GM21447 (cell line): Measurements from ENCODE around the gene PHF5A.

Experiments used
- ATAC-seq: cut with Tn5 transposase; IDR thresholded peaks from one replicate; pipeline ENCODE4 v1.9.1; 2021; ENCODE audit not compliant: unreplicated experiment

PHF5A gene, protein sequence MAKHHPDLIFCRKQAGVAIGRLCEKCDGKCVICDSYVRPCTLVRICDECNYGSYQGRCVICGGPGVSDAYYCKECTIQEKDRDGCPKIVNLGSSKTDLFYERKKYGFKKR

DNA sequence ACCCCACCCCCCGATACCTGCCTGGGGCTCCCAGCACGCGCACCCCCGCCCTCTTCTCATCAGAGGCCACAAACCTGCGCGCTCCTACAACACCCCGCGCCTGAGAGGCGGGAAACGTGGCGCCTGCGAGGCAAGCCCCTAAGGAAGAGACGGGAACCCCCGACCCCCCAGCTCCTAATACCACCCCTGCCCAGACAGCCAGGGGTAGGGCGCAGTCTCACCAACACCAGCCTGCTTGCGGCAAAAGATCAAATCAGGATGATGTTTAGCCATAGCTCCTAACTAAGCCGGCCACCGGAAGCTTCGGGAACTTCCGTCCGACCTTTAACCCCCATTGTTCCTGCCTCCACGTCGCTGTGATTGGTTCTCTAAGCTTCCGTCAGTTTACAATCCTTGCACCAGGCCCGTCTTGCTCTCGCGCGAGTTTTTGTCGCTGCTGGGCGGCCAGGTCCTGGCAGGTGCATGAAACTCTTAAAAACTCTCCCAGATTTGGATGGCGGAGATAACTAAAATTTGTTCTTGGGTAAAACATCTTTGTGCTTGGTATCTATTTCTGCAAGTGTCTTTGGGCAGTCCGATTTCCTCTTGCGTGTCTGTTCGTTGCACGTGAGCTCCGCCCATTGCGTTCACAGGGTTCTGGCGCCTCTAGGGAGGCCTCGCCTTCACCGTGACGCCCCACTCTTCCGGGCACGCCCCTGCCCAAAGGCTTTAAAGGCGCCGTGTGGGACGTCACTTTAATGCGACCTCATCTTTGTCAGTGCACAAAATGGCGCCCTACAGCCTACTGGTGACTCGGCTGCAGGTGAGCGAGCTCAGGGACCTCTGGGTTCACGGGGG lies at the start of gene PHF5A, which contains the start of gene ACO2:
Gene PHF5A (minus strand): TSS at position 312 of the 837 bp plus-strand sequence. CDS start 39 bp downstream, at position 273.
Gene ACO2 (plus strand): TSS at position 737 of the 837 bp plus-strand sequence. CDS start 30 bp downstream, at position 767.
- ATAC-seq = peak; percentile 87

DNA sequence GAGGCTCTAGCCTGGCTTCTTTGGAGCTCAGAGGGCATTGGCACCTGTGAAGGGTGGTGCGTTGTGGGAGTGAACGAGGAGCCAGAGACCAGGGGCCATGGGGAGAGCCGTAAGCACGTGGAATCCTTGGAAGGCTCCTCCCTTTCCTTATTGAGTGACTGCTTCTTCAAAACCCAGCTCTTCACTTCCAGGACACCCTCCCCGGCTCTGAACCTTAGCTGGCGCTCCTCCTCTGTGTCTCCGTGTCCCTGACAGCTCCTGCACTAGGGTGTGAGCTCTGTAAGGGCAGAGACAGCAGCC lies 49.5 kb upstream of the PHF5A start:
- ATAC-seq = no peak

DNA sequence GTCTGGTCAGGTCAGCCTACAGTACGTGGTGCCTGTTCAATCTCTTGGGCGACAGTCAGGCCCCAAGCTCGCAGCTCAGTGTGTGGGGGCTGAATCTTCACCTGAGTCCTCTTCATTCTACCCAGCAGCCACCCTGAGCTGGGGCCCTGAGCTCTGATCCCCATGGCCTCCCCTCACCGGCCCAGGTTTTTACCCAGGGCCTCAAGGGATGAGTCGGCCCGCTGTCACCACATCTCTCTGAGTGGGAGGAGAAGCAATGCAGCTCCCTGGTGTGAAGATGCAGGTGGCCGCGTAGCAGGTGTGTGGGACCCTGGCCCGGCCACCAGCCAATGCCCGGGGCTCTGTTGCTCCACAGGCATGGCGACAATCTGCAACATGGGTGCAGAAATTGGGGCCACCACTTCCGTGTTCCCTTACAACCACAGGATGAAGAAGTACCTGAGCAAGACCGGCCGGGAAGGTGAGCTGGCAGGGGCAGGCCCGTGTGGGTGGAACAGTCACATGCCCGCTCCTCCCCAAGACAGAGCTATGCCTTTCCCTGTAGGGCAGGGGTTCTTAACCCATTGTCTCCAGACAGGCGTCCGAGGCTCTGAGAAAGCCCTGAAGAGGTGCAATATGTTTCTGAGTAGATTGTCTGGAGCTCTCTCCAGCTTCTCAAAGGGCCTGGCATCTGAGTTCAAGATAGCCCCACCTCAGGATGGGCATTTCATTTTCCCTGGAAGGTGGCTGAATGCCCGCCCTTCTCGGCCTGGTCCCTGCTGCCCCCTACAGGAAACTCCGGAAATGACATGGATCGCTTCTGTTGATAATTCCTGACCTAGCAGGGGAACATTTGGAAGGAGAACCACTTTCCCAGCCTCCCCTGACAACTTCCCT lies 48.9 kb upstream of the PHF5A start:
- no peak for ATAC-seq

DNA sequence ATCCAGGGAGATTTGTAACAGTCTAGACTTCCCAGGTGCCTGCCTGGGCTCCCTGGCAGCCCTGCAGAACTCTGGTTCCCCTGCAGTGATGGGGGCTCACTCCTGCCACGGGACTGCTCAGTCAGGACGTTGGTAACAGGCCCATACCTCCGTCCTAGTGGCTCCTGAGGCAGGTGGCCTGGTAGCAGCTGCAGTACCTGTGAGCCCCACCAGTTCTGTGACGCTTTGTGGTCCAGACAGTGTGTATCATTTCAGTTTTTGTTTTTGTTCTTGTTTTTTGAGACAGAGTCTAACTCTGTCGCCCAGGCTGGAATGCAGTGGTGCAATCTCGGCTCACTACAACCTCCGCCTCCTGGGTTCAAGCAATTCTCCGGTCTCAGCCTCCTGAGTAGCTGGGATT lies 48.0 kb upstream of the PHF5A start:
- no peak for ATAC-seq

DNA sequence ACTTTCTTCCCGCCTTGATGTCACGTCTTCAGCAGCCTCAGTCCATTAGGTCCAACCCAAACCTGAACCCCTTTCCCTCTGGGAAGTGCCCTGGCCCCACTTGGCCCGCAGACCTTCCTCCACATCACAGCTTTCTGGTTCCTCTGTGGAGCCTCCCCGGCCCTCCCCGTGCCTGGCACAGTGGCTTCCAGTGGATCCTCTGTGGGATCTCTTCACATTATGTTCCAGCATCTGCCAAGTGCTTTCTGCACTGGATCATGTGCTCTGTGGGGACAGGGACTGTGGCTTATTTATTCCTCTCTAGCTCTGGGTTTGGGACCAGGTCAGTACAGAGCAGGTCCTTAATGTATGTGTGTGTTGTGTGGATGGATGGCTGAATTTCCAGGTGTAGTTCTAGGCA lies 44.9 kb upstream of the PHF5A start:
- ATAC-seq = no peak

DNA sequence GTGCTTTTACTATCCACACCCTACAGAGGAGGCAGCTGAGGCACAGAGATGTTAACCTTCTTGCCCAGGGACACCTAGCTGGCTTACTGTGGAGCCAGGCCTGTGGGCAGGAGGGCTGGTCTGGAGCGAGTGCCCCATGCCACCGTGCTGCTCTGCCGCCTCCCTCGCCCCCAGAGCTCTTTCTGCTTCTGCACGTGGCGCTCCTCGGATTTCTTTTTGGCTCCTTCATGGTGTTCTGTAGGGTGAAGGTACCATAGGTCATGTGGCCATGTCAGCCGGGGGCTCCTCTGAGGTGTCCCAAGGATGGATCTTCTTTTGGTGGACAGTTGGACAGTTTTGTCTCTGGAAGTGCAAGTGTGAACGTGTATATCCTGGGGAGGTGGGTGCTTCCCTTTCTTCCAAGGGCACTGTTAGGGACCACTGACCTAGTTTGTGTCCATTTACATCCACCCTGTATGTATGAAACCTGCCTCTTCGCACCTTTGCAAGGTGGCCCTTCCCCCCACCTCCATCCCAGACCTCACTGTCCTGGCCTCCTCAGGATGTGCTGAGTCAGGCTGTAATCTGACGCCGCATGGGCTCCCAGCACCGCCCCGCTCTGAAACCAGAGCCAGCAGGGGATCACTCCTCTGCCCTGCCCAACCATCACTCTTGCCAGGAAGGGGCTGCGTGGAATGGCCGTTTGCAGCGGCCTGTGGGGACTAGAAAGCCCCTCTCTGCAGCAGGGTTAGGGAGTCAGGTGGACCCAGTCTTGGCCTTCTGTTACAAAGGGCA lies 44.1 kb upstream of the PHF5A start:
- ATAC-seq = no peak

DNA sequence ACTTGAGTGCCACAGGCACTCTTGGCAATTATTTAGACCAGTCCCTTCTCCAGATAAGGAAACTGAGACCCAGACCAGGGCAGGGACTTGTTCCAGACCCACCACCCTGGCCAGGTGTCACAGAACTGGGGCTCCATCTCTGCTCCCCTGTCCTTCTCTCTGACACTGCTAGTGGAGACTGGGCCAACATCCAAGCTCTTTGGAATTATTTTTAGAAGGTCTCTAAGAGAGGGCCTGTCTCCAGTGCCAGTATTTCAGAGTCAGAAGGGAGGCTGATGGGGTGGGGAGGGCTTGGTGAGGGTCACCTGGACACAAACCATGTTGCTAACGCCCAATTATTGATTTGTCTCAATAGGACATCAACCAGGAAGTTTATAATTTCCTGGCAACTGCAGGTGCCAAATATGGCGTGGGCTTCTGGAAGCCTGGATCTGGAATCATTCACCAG lies 43.1 kb upstream of the PHF5A start:
- ATAC-seq = no peak

DNA sequence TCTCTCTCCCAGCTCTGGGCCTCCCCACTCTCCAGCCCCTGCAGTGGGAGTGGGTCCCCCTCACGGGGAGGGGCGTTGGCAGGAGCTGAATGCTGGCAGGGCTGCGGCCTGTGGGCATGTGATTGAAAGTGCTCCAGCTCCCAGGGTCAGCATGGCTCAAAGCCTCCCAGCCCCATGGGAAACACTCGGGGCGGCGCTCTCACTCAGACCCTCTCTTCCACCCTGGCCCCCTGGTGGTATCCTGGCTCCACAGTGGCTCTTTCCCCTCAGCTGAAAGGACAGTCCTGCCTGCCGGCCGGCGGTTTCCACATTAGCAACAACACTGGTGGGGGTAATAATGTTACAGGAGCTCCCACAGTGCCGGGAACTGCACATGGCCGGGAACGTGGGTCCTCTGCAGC lies 40.3 kb upstream of the PHF5A start:
- no peak for ATAC-seq

DNA sequence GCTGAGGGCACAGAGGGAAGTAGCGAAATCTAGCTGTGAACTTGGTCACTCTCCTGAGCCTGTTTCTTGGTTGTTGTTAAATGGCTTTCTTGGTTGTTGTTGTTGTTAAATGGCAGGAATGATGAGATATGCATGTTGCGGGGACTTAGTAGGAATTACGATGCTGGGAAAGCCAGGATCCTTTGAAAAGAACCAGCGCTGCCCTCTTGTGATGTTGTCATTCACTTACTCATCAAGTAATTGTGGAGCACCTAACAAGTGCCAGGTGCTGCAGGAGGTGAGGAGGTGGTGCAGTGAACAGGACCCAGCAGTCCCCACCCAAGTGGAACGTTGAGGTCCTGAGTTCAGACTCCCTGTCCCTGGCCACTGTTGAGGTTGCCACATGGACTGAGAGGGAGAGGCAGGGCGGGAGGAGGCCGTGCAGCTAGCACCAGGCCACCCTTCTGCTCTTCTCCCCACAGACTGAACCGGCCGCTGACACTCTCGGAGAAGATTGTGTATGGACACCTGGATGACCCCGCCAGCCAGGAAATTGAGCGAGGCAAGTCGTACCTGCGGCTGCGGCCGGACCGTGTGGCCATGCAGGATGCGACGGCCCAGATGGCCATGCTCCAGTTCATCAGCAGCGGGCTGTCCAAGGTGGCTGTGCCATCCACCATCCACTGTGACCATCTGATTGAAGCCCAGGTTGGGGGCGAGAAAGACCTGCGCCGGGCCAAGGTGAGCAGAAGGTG lies 39.0 kb upstream of the PHF5A start:
- ATAC-seq = no peak

DNA sequence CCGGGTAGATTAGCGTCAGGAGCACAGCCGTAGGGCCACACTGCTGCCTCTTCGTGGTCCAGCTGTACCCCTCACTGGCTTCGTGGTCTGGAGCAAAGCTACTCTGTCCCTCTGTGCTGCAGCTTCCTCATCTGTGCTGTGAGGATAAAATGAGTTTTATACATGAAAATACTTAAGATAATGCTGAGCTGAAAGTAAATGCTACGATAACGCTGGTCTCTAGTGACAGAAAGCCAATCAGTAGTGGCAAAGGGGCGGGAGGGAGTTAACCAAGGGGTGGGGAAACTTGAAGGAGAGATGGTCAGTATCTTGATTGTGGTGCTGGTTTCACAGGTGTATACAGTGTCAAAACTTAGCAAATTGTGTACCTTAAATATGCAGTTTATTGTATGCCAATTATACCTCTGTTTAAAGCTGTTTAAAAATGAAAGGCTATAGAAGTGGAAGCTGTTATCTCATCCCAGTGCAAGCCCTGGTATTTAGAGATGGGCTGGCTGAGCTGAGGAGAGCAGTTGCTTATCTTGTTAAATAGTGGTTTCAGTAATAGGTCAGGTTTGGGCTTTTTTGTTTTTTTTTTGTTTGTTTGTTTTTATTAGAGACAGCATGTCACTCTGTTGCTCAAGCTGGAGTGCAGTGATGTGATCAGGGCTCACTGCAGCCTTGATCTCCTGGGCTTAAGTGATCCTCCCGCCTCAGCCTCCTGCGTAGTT lies 37.2 kb upstream of the PHF5A start:
- ATAC-seq = no peak

DNA sequence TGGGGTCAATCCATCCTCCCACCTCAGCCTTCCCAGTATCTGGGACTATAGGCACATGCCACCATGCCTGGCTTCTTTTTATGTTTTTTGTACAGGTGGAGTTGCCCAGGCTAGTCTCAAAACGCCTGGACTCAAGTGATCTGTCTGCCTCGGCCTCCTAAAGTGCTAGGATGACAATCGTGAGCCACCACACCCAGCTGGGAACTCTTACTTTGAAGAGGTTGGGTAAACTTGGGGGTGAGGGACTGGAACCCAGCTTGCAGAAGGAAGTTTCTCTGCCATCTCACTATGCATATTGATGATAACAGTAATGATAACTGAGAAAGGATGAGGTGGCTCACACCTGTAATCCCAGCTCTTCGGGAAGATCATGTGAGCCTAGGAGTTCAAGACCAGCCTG lies 36.3 kb upstream of the PHF5A start:
- no peak for ATAC-seq

DNA sequence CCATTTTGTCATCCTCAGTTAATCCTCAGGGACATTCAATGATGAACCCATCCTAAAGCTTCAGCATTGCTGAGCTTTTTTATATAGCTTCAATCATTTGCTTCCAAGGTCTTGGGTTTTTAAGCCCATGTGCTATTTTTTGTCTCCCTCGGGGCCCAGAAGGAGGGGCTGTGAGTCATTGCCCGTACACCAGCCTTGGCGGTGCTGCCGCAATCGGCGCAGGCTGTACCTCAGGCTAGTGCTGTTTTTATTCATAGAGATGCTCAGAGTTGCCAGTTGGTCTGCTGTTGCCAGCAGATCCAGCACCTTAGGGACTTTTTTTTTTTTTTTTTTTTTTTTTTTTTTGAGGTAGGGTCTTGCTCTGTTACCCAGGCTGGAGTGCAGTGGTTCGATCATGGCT lies 35.9 kb upstream of the PHF5A start:
- ATAC-seq = no peak

DNA sequence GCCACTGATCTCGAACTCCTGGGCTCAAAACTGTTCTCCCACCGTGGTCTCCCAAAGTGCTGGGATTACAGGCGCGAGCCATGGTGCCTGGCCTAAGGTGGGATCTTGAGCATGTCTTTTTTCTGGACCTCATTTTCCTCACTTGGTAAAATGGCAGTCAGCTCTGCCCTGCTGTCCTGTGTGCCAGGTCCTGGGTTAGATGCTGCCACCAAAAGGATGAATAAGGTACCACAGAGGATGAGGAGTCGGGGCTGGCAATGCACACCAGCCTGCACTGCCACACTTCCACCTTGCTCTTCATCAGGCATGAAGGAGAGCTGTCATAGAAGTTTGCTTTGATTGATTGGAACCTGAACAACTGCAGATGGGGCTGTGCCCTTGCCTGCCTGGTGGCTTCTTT lies 32.7 kb upstream of the PHF5A start:
- ATAC-seq = no peak

DNA sequence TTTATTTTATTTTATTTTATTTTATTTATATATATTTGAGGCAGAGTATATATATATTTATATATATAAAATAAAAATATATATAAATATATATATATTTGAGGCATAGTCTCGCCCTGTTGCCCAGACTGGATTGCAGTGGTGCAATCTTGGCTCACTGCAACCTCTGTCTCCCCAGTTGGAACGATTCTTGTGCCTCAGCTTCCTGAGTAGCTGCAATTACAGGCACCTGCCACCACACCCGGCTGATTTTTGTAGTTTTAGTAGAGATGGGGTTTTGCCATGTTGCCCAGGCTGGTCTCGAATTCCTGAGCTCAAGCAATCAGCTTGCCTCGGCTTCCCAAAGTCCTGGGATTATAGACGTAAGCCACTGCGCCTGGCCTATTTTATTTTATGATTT lies 31.8 kb upstream of the PHF5A start:
- ATAC-seq = no peak

DNA sequence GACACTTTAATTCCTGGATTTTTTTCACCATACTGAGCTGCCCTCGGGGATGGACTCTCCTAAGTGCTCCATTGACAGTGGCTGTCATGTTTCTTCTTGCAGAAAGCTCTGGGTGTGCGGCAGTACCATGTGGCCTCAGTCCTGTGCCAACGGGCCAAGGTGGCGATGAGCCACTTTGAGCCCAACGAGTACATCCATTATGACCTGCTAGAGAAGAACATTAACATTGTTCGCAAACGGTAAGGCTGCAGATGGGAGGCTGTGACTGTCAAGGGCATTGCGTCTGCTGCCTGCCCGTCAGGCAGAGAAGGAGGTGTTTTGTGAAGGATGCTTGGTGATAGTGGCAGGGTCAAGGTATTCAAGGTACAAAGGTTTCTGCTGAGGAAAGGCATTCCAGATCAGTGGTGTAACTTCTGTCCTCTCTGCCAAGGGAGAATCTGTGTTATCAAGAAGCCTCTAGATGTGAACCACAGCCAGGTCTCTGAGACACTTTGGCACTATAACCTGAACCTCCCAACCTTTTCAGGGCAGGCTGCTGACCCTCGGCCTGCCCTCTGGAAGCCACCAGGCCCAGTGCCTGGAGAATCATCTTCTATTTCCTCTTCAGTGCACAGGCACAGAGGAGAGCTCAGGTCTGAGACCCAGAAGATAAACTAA lies 31.3 kb upstream of the PHF5A start:
- no peak for ATAC-seq

DNA sequence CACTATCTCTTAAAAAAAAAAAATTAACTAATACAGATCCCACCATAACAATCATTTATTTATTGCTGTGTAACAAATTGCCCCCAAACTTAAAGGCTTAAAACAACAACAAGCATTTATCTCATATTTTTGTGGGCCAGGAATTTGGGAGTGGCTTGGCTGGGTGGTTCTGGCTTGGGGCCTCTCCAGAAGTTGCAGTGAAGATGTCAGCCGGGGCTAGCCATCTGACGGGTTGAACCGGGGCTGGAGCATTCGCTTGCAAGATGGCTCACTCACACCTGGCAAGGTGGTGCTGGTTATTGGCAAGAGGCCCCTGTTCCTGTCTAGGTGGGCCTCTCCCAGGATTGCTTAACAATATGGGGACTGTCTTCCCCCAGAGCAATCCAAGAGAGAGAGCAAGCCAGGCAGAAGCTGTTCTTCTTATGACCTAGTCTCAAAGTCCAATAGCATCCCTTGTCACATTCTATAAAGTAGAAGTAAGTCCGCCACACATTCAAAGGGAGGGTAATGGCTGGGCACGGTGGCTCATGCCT lies 29.9 kb upstream of the PHF5A start:
- no peak for ATAC-seq

DNA sequence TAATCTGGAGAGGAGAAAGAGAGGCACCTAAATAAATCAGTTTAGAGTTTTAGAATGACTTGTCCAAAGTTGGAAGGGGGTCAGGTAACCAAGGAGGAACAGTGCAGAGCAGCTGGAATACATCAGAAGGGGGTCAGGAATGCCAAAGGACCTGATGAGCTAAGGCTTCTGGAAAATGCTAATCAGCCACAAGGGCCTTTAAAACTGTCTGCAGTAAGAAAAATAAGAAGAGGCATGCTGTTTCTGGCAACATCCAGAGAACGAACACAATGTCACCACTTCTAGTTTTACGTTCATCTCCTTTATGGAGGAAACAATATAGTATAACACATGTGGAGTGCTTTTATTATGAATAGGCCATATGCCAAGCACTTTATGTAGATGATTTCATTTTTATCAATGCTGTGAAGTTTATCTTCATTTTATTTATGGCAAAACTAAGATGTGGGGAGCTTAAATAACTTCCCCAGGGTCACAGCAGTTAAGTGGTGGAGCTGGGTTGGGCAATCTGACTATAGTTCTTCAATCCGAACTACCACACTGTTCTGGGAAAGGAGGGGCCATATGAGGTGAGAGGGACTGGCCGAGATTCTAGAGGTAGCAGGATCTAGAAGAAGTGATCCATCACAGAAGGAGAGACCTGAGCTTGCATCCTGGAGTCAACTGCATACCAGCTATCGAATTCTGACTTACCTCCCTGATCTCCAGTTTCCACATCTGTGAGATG lies 23.0 kb upstream of the PHF5A start:
- no peak for ATAC-seq

DNA sequence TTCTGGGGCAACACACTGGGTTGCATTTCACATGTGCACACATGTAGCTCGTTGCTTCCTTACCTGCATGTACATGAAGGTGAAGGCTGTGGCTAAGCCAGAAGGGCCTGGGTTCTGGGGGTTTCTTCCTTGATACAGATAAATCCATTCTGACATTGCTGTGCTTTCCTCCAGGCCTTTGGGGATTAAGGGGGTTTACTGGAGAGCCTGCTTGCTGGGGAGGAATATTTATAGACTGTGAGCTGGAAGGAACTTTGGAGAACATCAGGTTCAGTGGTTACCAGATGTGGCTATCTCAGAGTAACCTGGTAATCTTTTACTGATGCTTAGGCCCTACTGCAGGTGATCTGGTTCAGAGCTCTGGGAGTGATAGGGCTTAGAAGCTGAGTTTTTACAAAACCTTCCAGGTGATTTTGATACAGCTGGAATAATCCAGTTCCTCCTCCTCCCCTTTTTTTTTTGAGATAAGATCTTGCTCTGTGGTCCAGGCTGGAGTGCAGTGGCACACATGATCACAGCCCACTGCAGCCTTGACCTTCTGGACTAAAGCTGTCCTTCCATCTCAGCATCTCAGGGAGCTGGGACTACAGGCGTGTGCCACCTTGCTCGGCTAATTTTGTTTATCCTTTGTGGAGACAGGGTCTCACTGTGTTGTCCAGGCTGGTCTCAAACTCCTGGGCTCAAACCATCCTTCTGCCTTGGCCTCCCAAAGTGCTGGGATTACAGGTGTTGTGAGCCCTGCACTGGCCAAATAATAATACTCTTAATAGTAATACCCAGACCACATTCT lies 20.3 kb upstream of the PHF5A start:
- ATAC-seq = no peak
